OCI-LY7 (cell line): Measurements from ENCODE around the gene PAPSS1. TPM values are rescaled to one million over a fixed set of nuclear protein-coding genes. Genes with fewer than 3 reads are reported as not detected.

Experiments
- BruUV-seq: library from RNA; stranded (reverse); fragments of 400-500 nt; replicated peaks from 2 replicates; lab custom pipeline; 2021; lab: Mats Ljungman, UMichigan
- CTCF ChIA-PET: fragments of 300-600 bp; sonication (Branson Sonifier 250); formaldehyde crosslinking; loops from one replicate; lab custom pipeline; 2022; ENCODE audit warnings: antibody characterized with exemption; ENCODE audit not compliant: unreplicated experiment; lab: Charles Lee
- POLR2A ChIA-PET: fragments of 300-600 bp; sonication (Branson Sonifier 250); formaldehyde crosslinking; loops from one replicate; lab custom pipeline; 2022; ENCODE audit warnings: antibody characterized with exemption; lab: Charles Lee
- DNase-seq: peaks from one replicate; pipeline ENCODE4 v3.0.0-alpha.2; 2015; ENCODE audit warnings: low spot score
- H2AFZ ChIP-seq: fragments of 200-600 bp; sonication (generic), shearing (Covaris generic); 2 replicates; pipeline ENCODE4 v1.6.1; 2014; ENCODE audit warnings: mild to moderate bottlenecking, antibody characterized with exemption, low read length, moderate library complexity
- H3K27ac ChIP-seq: fragments of 200-600 bp; sonication (generic); 2 replicates; pipeline ENCODE4 v1.5.1; 2014; ENCODE audit warnings: mixed run types, low read depth, mild to moderate bottlenecking, moderate library complexity, low read length, inconsistent platforms; ENCODE audit not compliant: poor library complexity, severe bottlenecking
- H3K36me3 ChIP-seq: fragments of 200-600 bp; sonication (generic); 2 replicates; pipeline ENCODE4 v1.6.1; 2014; ENCODE audit warnings: mild to moderate bottlenecking, antibody characterized with exemption, low read length, moderate library complexity, mixed read lengths; ENCODE audit not compliant: insufficient read depth
- H3K4me1 ChIP-seq: fragments of 200-600 bp; sonication (generic); 2 replicates; pipeline ENCODE4 v1.5.1; 2014; ENCODE audit warnings: mild to moderate bottlenecking, low read length; ENCODE audit not compliant: insufficient read depth, poor library complexity, severe bottlenecking
- H3K4me2 ChIP-seq: fragments of 200-600 bp; sonication (generic); 2 replicates; pipeline ENCODE4 v1.6.1; 2014; ENCODE audit warnings: mild to moderate bottlenecking, low read length
- H3K4me3 ChIP-seq: fragments of 200-600 bp; sonication (generic); 2 replicates; pipeline ENCODE4 v1.5.1; 2014; ENCODE audit warnings: mild to moderate bottlenecking, low read depth, low read length; ENCODE audit not compliant: poor library complexity, severe bottlenecking
- H3K79me2 ChIP-seq: fragments of 200-600 bp; sonication (generic); 2 replicates; pipeline ENCODE4 v1.6.1; 2016; ENCODE audit warnings: low read depth, mild to moderate bottlenecking, low read length, moderate library complexity, mixed read lengths; ENCODE audit not compliant: insufficient read depth
- H3K9me2 ChIP-seq: fragments of 200-600 bp; sonication (generic); 2 replicates; pipeline ENCODE4 v1.6.1; 2016; ENCODE audit warnings: mild to moderate bottlenecking, low read length, mixed read lengths; ENCODE audit not compliant: insufficient read depth
- H3K9me3 ChIP-seq: fragments of 200-600 bp; sonication (generic); 2 replicates; pipeline ENCODE4 v1.6.1; 2014; ENCODE audit warnings: mild to moderate bottlenecking, mixed run types, low read length, mixed read lengths
- H4K20me1 ChIP-seq: fragments of 200-600 bp; sonication (generic); 2 replicates; pipeline ENCODE4 v1.6.1; 2014; ENCODE audit warnings: mild to moderate bottlenecking, antibody characterized with exemption, low read length, moderate library complexity, mixed read lengths; ENCODE audit not compliant: insufficient read depth
- EZH2phosphoT487 ChIP-seq: fragments of 200-600 bp; sonication (generic); IDR thresholded peaks from 2 replicates; pipeline ENCODE4 v1.6.1; 2018; ENCODE audit warnings: low read depth, borderline replicate concordance, mild to moderate bottlenecking, mixed run types, antibody characterized with exemption, low read length, moderate library complexity, mixed read lengths
- intact Hi-C: fragments of 100-400 bp; cut with micrococcal nuclease; formaldehyde crosslinking; loops from one replicate; pipeline ENCODE4 v1.10.0; 2022; ENCODE audit not compliant: unreplicated experiment
- total RNA-seq, 2 experiments: library from RNA; depleted of rRNA in 1 of 2; stranded (reverse); fragments of >200 nt in 1 of 2; shearing (Covaris generic) in 1 of 2; gene quantifications; 2 replicates each; pipeline ENCODE4 v1.2.3, GENCODE V29; 2014 to 2022
- TF ChIP-seq, protein P1 (sequence below): fragments of 200-600 bp; sonication (generic); conservative IDR thresholded peaks from 2 replicates; pipeline ENCODE4 v1.5.1; 2014; ENCODE audit warnings: mild to moderate bottlenecking, antibody characterized with exemption, low read length, moderate library complexity, mixed read lengths

Gene PAPSS1
- total RNA-seq, 2 experiments from 2014 or later, result 62.0 to 118 TPM

- ChIA-PET POLR2A (interaction anchor here (0.6 to 0.8 kb wide), 2 partner anchors 13 to 73 kb away, joined by 3 read pairs; no protein-coding TSS in a partner anchor), CTCF (no interaction called here)
- Histone ChIP-seq H3K4me3 (no peak overlapping the region), H2AFZ (no peak overlapping the region), H3K9me3 (no peaks in the 10 kb centered on the region), H3K4me1 (no peaks in the 10 kb centered on the region), H3K4me2 (no peak overlapping the region), H4K20me1 (no peaks in the 10 kb centered on the region), H3K79me2 (no peaks in the 10 kb centered on the region), H3K27ac (no peak overlapping the region), H3K9me2 (no peaks in the 10 kb centered on the region), H3K36me3 (peaks cover 62% of the 10 kb centered on the region)
- intact Hi-C loops, result no loop called here
- TF ChIP-seq, protein P1, sequence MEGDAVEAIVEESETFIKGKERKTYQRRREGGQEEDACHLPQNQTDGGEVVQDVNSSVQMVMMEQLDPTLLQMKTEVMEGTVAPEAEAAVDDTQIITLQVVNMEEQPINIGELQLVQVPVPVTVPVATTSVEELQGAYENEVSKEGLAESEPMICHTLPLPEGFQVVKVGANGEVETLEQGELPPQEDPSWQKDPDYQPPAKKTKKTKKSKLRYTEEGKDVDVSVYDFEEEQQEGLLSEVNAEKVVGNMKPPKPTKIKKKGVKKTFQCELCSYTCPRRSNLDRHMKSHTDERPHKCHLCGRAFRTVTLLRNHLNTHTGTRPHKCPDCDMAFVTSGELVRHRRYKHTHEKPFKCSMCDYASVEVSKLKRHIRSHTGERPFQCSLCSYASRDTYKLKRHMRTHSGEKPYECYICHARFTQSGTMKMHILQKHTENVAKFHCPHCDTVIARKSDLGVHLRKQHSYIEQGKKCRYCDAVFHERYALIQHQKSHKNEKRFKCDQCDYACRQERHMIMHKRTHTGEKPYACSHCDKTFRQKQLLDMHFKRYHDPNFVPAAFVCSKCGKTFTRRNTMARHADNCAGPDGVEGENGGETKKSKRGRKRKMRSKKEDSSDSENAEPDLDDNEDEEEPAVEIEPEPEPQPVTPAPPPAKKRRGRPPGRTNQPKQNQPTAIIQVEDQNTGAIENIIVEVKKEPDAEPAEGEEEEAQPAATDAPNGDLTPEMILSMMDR, result no peak
- TF ChIP-seq EZH2phosphoT487, result no peak
- DNase-seq, result no peak
- BruUV-seq, result no TSS peak
Observed at GRCh38 chr4:107643021-107643420, 77.0 kb downstream of the PAPSS1 start.

DNA sequence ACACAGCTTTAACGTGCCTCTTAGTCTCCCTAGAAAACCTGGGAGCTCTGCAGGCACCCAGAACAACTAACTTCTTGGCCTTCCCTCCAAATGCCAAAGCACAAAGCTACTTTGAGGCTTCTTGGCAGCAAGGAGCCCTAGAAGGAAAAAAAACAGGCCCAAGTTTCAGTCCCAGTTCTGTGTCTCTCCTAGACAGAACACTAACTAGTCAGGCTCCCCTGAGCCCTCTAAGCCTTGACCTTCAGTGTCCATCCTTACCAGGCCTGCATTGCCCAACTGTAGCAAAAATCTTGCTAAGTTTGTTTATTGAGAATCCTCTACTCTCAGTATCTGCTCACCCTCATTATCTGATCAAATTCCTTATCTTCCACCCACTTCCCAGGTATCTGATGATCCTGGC, 79.2 kb downstream of the PAPSS1 start:
- peaks cover 53% of the 10 kb centered on the region for H3K36me3 ChIP-seq
- no peaks in the 10 kb centered on the region for H4K20me1 ChIP-seq
- H3K4me1 ChIP-seq, result no peaks in the 10 kb centered on the region
- TF ChIP-seq EZH2phosphoT487, result no peak
- TF ChIP-seq, protein P1, result no peak
- H3K4me3 ChIP-seq, result no peak overlapping the region
- no peaks in the 10 kb centered on the region for H3K79me2 ChIP-seq
- no TSS peak for BruUV-seq
- DNase-seq, result no peak
- no peak overlapping the region for H2AFZ ChIP-seq
- H3K27ac ChIP-seq, result no peak overlapping the region
- no peaks in the 10 kb centered on the region for H3K9me3 ChIP-seq
- intact Hi-C loops, result no loop called here
- H3K4me2 ChIP-seq, result no peak overlapping the region
- ChIA-PET CTCF (no interaction called here), POLR2A (interaction anchor here (0.6 kb wide), 2 partner anchors 13 to 341 kb away, joined by 3 to 6 read pairs; no protein-coding TSS in a partner anchor)
- H3K9me2 ChIP-seq, result no peaks in the 10 kb centered on the region

GRCh38 chr4:107640197-107640596, 79.8 kb downstream of the PAPSS1 start:
- no peaks in the 10 kb centered on the region for H3K4me1 ChIP-seq
- no TSS peak for BruUV-seq
- TF ChIP-seq, protein P1, result no peak
- no peak for TF ChIP-seq EZH2phosphoT487
- no peak overlapping the region for H2AFZ ChIP-seq
- no peaks in the 10 kb centered on the region for H3K9me3 ChIP-seq
- ChIA-PET CTCF (no interaction called here), POLR2A (interaction anchor here (0.5 to 0.8 kb wide), 5 partner anchors 13 to 342 kb away, joined by 3 to 6 read pairs (median 3); no protein-coding TSS in a partner anchor)
- H3K79me2 ChIP-seq, result no peaks in the 10 kb centered on the region
- H3K36me3 ChIP-seq, result peaks cover 50% of the 10 kb centered on the region
- intact Hi-C loops, result no loop called here
- no peak overlapping the region for H3K27ac ChIP-seq
- no peak overlapping the region for H3K4me3 ChIP-seq
- no peaks in the 10 kb centered on the region for H4K20me1 ChIP-seq
- no peak overlapping the region for H3K4me2 ChIP-seq
- H3K9me2 ChIP-seq, result no peaks in the 10 kb centered on the region
- DNase-seq, result no peak
